Vagina (tissue), 2 donors: ENCODE results near the gene LBP.

Source experiments
- CTCF ChIP-seq, 3 experiments: fragments of 450-650 bp in 2 of 3; fragments of 200-600 bp in 1 of 3; sonication (generic) in 1 of 3; IDR thresholded peaks; one replicate each; pipeline ENCODE4 v1.5.1; 2017 to 2019; ENCODE audit warnings: antibody characterized with exemption in 3 of 3, mild to moderate bottlenecking in 2 of 3, moderate library complexity in 2 of 3
- POLR2A ChIP-seq, 2 donors: fragments of 450-650 bp; IDR thresholded peaks; one replicate each; pipeline ENCODE4 v1.6.1; 2017; ENCODE audit warnings: antibody characterized with exemption in 2 of 2, mild to moderate bottlenecking in 2 of 2, moderate library complexity in 2 of 2
- POLR2AphosphoS5 ChIP-seq, 2 donors: sonication (generic); formaldehyde crosslinking; IDR thresholded peaks; one replicate each; pipeline ENCODE4 v1.9.0; 2017; ENCODE audit warnings: antibody characterized with exemption in 2 of 2, mild to moderate bottlenecking in 2 of 2, low read depth in 1 of 2; ENCODE audit not compliant: insufficient read depth in 1 of 2

DNA sequence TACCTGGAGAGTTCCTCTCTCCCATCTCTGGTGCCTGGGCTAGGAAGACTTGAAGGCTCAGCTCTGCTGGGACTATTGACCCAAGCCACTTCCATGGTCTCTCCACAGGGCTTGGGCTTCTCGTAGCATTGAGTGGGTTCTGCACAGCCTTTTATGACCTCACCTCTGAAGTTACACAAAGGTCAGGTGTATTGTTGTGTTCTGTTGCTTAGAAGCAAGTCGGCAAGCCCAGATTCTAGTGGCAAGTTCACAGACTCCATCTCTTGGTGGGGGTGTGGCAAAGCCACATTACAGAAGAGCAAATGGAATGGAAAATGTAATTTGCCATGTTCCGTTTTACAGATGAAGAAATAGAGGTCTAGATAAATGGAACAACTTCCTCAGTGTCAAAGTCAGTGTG is 28.9 kb upstream of the LBP start:
- no peak for TF ChIP-seq POLR2AphosphoS5 (IDR thresholded peaks at IDR 0.05; ENCODE audit: insufficient read depth in 1 of 2, low read depth in 1 of 2)
- no peak for TF ChIP-seq CTCF (IDR thresholded peaks at IDR 0.05)
- TF ChIP-seq POLR2A (IDR thresholded peaks at IDR 0.05): no peak
